Measurements from ENCODE around the gene RGPD8.

Gene RGPD8

DNA sequence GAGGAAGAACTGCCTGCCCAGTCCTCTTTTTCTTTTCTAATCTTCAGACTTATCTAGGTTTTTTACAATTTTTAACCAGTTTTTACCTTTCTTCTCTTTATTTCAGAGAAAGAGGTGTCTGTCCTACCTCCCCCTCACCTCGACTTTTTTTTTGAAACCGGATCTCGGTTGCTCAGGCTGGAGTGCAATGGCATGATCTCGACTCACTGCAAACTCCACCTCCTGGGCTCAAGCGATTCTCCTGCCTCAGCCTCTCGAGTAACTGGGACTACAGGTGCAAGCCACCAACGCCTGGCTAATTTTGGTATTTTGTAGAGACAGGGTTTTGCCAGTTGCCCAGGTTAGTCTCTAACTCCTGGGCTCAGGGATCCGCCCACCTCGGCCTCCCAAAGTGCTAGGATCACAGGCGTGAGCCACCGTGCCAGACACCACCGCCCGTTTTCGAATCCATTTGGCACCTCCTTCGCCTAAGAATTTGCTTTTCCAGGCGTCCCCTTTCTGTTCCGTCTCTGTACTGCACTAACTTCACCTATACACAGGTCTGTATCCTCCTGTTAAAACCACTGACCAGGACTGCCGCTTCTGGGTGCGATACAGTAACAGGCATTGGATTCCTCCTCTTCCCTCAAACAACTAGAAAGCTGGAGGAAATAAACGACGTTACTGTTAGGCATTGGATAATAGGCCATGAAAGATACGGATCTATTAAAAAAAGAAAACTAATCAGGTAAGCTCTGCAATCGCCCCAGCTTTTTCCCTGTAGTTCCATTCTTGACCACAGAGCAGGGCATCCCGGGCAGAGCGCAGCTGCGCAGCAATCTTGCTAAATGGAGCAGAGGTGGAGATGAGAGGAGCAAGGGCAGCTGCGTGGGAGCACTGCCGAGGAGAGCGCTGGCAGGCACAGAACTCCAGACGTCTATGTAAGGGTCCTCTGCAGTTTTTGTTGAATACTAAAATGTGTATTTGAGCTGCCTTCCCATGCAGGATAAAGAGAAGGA is 88.1 kb downstream of the RGPD8 start:
- H3K4me3 ChIP-seq (replicated peaks; ENCODE audit: low read depth, low read length), result no peak overlapping the region
- TF ChIP-seq, protein P1, sequence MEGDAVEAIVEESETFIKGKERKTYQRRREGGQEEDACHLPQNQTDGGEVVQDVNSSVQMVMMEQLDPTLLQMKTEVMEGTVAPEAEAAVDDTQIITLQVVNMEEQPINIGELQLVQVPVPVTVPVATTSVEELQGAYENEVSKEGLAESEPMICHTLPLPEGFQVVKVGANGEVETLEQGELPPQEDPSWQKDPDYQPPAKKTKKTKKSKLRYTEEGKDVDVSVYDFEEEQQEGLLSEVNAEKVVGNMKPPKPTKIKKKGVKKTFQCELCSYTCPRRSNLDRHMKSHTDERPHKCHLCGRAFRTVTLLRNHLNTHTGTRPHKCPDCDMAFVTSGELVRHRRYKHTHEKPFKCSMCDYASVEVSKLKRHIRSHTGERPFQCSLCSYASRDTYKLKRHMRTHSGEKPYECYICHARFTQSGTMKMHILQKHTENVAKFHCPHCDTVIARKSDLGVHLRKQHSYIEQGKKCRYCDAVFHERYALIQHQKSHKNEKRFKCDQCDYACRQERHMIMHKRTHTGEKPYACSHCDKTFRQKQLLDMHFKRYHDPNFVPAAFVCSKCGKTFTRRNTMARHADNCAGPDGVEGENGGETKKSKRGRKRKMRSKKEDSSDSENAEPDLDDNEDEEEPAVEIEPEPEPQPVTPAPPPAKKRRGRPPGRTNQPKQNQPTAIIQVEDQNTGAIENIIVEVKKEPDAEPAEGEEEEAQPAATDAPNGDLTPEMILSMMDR (IDR thresholded peaks at IDR 0.05; ENCODE audit: low read length, missing control alignments), result no peak
- DNase-seq (ENCODE audit: low read depth), result no peak

GRCh38 chr2:112343827-112344585 is 89.4 kb downstream of the RGPD8 start:
- H3K4me3 ChIP-seq (replicated peaks; ENCODE audit: low read depth, low read length), result no peak overlapping the region
- TF ChIP-seq, protein P1 (IDR thresholded peaks at IDR 0.05; ENCODE audit: low read length, missing control alignments), result no peak
- DNase-seq (ENCODE audit: low read depth), result peak; percentile 2

- TF ChIP-seq, protein P1 (IDR thresholded peaks at IDR 0.05; ENCODE audit: low read length, missing control alignments), result no peak
- H3K4me3 ChIP-seq (replicated peaks; ENCODE audit: low read depth, low read length), result no peak overlapping the region
- no peak for DNase-seq (ENCODE audit: low read depth)
These were observed 91.3 kb downstream of the RGPD8 start for GRCh38 chr2:112342067-112342550.

- DNase-seq (ENCODE audit: low read depth), result no peak
- TF ChIP-seq, protein P1 (IDR thresholded peaks at IDR 0.05; ENCODE audit: low read length, missing control alignments), result no peak
These were observed 92.8 kb downstream of the RGPD8 start for GRCh38 chr2:112340475-112341267.

DNA sequence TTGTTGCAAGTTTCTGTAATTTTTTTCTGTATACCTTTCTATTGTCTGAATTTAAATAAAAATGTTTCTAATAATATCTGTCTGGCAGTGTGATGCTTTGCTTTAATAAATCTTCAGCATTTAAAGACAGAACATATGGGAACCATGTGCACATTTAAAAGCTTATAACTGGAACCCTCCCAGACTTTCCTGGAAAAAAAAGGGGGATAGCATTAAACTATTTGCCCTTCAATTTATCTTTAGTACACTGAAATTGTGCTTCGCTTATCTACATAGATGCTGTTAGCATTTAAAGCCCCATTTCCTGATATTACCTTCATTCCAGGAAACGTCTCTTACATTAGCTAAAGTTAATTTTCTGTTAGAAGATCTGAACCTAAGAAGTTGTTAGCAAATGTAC is 93.5 kb downstream of the RGPD8 start:
- DNase-seq (ENCODE audit: low read depth), result no peak
- TF ChIP-seq, protein P1 (IDR thresholded peaks at IDR 0.05; ENCODE audit: low read length, missing control alignments), result no peak
- no peak overlapping the region for H3K4me3 ChIP-seq (replicated peaks; ENCODE audit: low read depth, low read length)

More at GRCh38 chr2:112340475-112341267, 92.8 kb downstream of the RGPD8 start:
- H3K4me3 ChIP-seq (replicated peaks; ENCODE audit: low read depth, low read length), result no peak overlapping the region

- no peak overlapping the region for H3K4me3 ChIP-seq (replicated peaks; ENCODE audit: low read depth, low read length)
- DNase-seq (ENCODE audit: low read depth), result no peak
These were observed 97.8 kb downstream of the RGPD8 start for GRCh38 chr2:112335600-112335999.

More at GRCh38 chr2:112335600-112335999, 97.8 kb downstream of the RGPD8 start:
- TF ChIP-seq, protein P1 (IDR thresholded peaks at IDR 0.05; ENCODE audit: low read length, missing control alignments), result no peak
